NT2/D1 (cell line): ENCODE data around the gene PPP5C.

Experiments
- YY1 ChIP-seq: IDR thresholded peaks from 2 replicates; pipeline ENCODE4 v1.6.1; 2011; ENCODE audit not compliant: insufficient read length, insufficient read depth
- ZNF274 ChIP-seq: IDR thresholded peaks from 2 replicates; pipeline ENCODE4 v1.6.1; 2011; ENCODE audit warnings: mild to moderate bottlenecking, low read depth, low read length

DNA sequence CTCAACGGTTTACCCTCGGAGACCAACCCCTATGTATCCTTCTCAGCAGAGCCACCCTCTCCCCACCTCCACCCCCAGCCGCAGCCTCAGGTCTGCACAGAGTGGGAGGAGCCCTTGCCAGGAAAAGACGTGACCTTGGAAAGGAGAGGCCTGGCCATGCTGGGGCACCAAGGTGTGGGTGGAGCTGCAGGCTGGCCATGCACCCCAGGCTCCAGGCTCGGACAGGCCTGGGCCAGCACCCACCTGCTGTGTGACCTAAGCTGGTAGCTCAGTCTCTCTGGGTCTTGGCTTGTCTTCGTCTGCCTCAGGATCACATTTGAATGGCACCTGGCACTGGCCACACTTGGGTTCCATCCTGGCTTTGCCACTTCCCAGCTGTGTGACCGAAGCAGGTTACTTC, 37.0 kb downstream of the PPP5C start:
- no peak for TF ChIP-seq YY1
- TF ChIP-seq ZNF274, result no peak
